ENCODE results near the gene MEIKIN.

DNA sequence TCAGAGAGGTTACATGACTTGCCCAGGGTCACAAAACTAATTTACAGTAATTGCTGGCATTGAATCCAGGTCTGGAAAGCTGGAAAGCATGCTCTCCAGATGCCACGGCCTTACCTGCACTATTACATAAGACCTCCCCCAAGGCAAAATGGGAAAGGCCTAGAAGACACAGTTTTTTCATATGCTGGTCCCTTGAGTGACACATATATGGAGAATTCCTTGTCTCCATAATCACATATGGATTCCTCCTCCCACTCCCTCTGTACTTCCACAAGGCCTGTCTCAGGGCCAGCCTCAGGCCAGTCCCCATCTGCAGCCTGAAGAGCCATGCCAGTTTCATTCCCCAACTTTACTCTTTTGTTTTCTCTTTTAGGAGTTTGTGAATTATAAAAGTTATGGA is 28.6 kb upstream of the MEIKIN start:
- TF ChIP-seq NRF1 (IDR thresholded peaks at IDR 0.05; ENCODE audit: low read depth, low read length), result no peak
- TF ChIP-seq EP300 (IDR thresholded peaks at IDR 0.05; ENCODE audit: borderline replicate concordance in 1 of 2, low read depth in 2 of 2, low read length in 2 of 2), result no peak
- TF ChIP-seq, protein P1, sequence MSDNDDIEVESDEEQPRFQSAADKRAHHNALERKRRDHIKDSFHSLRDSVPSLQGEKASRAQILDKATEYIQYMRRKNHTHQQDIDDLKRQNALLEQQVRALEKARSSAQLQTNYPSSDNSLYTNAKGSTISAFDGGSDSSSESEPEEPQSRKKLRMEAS (IDR thresholded peaks at IDR 0.05), result no peak
- TF ChIP-seq, protein P2, sequence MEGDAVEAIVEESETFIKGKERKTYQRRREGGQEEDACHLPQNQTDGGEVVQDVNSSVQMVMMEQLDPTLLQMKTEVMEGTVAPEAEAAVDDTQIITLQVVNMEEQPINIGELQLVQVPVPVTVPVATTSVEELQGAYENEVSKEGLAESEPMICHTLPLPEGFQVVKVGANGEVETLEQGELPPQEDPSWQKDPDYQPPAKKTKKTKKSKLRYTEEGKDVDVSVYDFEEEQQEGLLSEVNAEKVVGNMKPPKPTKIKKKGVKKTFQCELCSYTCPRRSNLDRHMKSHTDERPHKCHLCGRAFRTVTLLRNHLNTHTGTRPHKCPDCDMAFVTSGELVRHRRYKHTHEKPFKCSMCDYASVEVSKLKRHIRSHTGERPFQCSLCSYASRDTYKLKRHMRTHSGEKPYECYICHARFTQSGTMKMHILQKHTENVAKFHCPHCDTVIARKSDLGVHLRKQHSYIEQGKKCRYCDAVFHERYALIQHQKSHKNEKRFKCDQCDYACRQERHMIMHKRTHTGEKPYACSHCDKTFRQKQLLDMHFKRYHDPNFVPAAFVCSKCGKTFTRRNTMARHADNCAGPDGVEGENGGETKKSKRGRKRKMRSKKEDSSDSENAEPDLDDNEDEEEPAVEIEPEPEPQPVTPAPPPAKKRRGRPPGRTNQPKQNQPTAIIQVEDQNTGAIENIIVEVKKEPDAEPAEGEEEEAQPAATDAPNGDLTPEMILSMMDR (IDR thresholded peaks at IDR 0.05; ENCODE audit: control extremely low read depth in 1 of 3, insufficient read depth in 1 of 3, low read depth in 1 of 3, low read length in 3 of 3), result no peak
- TF ChIP-seq POLR2A (IDR thresholded peaks at IDR 0.05; ENCODE audit: control extremely low read depth in 1 of 2, low read depth in 2 of 2, low read length in 2 of 2), result no peak
